HFF-Myc (cell line): Measurements from ENCODE around the gene AURKA.

Experiments
- DNase-seq: peaks from one replicate; pipeline ENCODE4 v3.0.0-alpha.2; 2011; ENCODE audit warnings: low read depth; ENCODE audit errors: extremely low read depth
- H3K4me3 ChIP-seq: replicated peaks from 2 replicates; pipeline ENCODE4 v1.5.1; 2011; ENCODE audit warnings: low read depth, mild to moderate bottlenecking, control low read depth, low read length
- TF ChIP-seq, protein P1 (sequence below): IDR thresholded peaks from 2 replicates; pipeline ENCODE4 v1.5.1; 2012; ENCODE audit warnings: mild to moderate bottlenecking, low read depth, low read length, control low read depth; ENCODE audit errors: missing control alignments

AURKA gene

DNA sequence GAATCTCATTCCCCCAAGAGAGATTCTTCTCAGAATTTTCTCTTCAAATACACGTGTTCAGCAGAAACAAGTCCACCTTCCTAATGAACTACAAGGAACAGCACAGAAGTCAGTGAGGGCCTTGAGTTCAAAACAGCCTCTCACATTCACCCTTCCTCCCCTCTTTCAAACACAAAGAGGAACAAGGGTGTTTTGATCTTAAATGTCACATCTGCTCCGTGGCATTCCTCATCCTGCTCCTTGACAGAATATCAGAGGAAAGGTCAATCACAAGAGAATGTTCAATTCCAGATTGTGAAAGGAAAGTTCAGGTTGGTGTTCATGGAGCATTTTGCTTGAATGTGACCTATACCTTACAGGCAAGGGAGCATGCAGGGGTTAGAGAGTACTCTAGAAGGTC lies 68.8 kb downstream of the AURKA start:
- H3K4me3 ChIP-seq, result no peak overlapping the region
- TF ChIP-seq, protein P1, sequence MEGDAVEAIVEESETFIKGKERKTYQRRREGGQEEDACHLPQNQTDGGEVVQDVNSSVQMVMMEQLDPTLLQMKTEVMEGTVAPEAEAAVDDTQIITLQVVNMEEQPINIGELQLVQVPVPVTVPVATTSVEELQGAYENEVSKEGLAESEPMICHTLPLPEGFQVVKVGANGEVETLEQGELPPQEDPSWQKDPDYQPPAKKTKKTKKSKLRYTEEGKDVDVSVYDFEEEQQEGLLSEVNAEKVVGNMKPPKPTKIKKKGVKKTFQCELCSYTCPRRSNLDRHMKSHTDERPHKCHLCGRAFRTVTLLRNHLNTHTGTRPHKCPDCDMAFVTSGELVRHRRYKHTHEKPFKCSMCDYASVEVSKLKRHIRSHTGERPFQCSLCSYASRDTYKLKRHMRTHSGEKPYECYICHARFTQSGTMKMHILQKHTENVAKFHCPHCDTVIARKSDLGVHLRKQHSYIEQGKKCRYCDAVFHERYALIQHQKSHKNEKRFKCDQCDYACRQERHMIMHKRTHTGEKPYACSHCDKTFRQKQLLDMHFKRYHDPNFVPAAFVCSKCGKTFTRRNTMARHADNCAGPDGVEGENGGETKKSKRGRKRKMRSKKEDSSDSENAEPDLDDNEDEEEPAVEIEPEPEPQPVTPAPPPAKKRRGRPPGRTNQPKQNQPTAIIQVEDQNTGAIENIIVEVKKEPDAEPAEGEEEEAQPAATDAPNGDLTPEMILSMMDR, result no peak
- no peak for DNase-seq

DNA sequence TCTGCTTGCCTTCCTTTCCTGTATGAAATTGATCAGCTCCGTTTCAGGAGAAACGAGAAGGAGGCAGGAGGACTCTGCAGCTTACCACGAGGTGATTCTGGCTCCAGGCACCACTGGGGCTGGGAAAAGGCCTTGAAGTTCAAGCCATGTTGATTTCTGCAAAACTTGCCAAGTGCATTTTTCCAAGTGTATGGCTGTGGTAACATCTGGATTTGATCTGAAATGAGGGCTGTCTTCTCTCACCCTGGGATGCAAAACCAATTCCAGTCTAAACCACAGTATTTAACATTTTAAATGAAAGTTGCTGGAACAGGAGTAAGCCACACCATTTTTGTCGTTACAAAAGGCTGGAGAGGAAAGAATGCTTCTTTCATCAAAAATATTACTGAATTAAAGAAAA lies 69.3 kb downstream of the AURKA start:
- TF ChIP-seq, protein P1, result no peak
- DNase-seq, result no peak
- no peak overlapping the region for H3K4me3 ChIP-seq
